ENCODE measurements around the gene STK38L.

The STK38L gene

DNA sequence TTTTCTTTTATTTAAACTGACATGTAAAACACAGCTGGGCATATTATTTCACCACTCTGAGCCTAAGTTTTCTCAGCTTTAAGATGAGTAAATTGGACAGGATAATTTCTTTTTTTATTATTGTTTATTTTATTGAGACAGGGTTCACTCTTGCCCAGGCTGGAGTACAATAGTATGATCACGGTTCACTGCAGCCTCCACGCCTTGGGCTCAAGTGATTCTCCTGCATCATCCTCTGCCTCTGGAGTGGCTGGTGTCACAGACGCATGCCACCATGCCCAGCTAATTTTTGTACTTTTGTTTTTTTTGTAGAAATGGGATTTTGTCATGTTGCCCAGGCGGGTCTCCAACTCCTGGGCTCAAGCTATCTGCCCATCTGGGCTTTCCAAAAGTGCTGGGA, 101.3 kb downstream of the STK38L start:
- DNase-seq (ENCODE audit: low read depth) = no peak

DNA sequence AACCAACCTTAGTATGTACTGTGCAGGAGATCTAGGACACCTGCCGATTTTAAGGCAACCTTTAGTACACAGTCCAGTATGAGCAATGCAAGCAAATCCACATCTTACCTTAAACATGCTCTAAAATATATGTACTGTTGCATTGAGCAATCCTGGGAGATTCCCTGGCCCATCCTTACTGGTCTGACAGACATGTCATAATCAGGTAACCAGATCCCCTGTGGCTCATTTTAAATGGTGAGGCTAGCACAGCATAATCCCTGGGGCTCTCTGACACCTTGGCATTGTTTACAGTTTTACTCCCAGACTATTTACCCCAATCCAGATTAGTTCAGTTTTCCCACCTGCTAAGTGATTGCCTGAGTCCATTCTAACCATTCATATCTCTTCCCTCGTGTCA, 103.7 kb downstream of the STK38L start:
- DNase-seq (ENCODE audit: low read depth) = no peak

DNA sequence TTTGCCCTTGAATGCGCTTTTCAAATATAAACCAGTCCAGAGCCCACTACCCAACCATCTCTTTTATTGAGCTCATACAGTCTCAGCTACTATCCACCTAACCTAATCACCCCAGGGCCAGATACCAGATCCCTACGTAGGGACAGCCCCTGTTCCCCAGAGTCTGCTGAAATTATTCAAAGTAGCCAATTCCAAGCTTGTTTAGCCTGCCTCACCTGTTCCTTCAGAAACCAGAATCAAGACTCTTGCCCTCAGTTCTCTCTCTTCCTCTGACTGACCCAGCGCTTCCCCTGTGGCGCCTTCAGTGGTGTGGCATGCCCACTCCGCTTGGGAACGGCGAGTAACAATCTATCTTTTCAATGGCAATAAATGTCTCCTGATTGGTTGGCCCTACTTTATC, 107.4 kb downstream of the STK38L start:
- no peak for DNase-seq (ENCODE audit: low read depth)

DNA sequence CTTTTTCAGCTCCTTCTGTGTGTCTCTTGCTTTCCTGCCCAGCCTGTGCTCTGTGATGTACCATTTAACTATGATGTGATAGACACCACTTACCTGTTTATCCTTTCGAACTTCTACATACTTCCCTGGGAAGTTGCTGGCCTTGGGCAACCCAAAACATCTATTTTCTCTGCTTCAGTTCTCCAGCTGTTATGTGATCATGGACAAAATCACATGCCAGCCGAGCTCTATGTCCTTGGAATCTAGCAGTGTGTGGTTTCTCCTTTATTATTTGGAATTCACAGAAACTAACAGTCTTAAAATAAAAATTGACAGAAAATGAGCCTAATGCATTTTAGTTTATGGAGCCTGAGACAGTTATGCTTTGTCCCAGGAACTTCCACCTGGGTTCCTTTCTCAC, 111.4 kb downstream of the STK38L start:
- no peak for DNase-seq (ENCODE audit: low read depth)

DNA sequence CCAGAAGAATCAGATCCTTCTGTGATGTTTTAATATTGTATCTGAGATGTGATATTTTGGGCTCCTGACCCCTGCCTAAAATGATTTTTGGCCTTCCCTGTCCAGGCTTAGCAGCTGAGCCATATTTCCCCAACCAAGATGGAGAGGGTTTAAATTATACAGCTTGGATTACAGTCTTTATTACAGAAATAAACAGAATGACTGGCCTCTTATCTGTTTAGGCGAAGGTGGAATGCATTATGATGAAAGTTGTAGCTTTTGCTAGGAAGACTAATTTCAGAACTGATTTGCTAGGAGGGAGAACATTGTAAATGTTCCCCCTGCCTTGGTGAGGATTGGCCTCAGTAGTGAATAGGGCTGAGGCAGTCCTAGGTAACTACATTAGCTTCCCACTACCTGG, 111.9 kb downstream of the STK38L start:
- DNase-seq (ENCODE audit: low read depth) = no peak

DNA sequence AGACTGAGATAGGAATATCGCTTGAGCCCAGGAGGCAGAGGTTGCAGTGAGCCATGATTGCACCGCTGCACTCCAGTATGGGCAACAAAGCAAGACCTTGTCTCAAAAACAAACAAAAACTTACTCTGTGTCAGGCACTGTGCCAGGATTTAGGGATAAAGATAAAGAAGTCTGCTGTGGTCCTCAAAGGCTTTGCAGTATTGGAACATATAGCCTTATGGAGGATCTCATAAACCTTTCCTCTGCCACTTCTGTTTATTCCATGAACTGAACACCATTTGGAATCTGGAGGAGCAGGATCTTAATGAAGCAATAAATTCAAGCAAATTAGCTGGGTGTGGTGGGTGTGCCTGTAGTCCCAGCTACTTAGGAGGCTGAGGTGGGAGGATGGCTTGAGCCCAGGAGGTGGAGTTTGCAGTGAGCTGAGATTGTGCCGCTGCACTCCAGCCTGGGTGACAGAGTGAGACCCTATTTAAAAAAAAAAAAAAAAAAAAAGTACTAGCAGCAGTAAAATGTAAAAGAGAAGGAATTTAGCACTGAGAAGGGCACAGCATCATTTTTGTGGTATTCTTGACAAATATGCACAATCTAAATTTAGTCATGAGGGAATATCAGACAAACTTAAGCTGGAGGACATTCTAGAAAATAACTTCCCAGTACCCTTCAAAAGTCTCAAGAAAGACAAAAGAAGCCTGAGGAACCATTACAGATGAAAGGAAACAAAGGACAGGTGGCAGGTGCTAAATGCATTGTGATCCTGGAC, 115.7 kb downstream of the STK38L start:
- DNase-seq (ENCODE audit: low read depth) = no peak

DNA sequence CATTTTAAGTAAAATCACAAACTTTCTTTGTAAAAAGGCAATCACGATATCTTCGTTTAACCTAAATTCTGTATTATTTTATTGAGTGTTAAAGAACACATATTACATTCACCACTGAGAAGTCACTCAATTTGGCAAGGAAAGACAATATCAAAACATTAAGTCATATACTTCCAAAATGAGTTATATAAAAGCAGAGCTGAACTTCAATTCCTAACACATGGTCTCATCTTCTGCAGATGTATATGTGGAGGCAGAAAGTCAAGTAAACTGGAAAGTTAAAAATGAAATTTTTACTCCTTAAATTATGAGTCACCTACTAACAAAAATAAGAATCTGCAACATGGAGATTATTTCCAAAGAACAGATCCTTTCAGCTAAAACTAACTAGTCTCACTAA, 117.3 kb downstream of the STK38L start:
- DNase-seq (ENCODE audit: low read depth) = no peak

DNA sequence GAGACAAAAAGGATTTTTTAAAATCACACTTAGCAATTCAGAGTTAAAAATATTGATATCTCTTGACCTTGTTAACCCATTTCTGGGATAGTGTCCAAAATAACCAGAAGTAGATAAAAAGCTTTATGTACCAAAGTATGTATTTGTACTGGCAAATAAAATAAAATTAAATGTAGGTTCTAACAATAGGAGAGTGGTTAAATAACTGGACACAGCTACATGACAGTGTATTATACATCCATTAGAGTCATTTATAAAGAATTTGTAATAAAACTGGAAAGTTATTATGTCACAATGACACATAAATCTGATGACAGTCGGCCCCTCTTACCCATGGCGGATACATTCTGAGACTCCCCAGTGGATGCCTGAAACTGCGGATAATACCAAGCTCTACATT, 122.5 kb downstream of the STK38L start:
- DNase-seq (ENCODE audit: low read depth) = no peak

DNA sequence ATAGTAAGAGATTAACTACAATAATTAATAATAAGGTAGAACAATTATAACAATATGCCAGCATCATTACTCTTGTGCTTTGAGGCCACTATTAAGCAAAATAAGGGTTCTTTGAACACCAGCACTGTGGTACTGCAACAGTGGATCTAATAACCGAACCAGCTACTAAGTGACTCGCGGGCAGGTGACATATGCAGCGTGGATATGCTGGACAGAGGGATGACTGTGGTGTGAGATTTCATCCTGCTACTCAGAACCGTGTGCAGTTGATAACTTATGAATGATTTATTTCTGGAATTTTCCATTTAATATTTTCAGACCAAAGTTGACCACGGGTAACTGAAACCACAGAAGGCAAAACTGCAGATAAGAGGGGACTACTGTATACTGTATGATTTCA, 123.0 kb downstream of the STK38L start:
- DNase-seq (ENCODE audit: low read depth) = no peak
